Caco-2 (cell line): Measurements from ENCODE around the gene STRIP1. TPM values are rescaled to one million over a fixed set of nuclear protein-coding genes. Genes with fewer than 3 reads are reported as not detected.

ENCODE experiments used
- BruUV-seq: library from RNA; stranded (reverse); fragments of 400-500 nt; replicated peaks from 2 replicates; lab custom pipeline; 2021; lab: Mats Ljungman, UMichigan
- CTCF ChIA-PET: fragments of 300-600 bp; sonication (Branson Sonifier 250); formaldehyde crosslinking; loops from one replicate; lab custom pipeline; 2022; ENCODE audit warnings: antibody characterized with exemption; lab: Charles Lee
- POLR2A ChIA-PET: fragments of 300-600 bp; sonication (Branson Sonifier 250); formaldehyde crosslinking; loops from one replicate; lab custom pipeline; 2022; ENCODE audit warnings: antibody characterized with exemption; lab: Charles Lee
- DNase-seq, 2 experiments: peaks; one replicate each; pipeline versions ENCODE4 v3.0.0 to v3.0.0-alpha.2; 2020 to 2022
- H3K27me3 ChIP-seq: replicated peaks from 2 replicates; pipeline ENCODE4 v1.6.0; 2011; ENCODE audit warnings: low read length; ENCODE audit not compliant: control insufficient read depth, insufficient read depth
- H3K36me3 ChIP-seq: 2 replicates; pipeline ENCODE4 v1.5.1; 2011; ENCODE audit warnings: low read length; ENCODE audit not compliant: control insufficient read depth, insufficient read depth
- H3K4me1 ChIP-seq: fragments of 250-450 bp; sonication (Bioruptor Pico); 2 replicates; pipeline ENCODE4 v1.5.1; 2020; ENCODE audit warnings: mild to moderate bottlenecking
- H3K4me3 ChIP-seq: 2 replicates; pipeline ENCODE4 v1.5.1; 2011; ENCODE audit warnings: low read depth, mild to moderate bottlenecking, control low read depth, low read length
- H3K9me3 ChIP-seq: fragments of 250-450 bp; sonication (Bioruptor Pico); 2 replicates; pipeline ENCODE4 v1.5.1; 2020; ENCODE audit warnings: mild to moderate bottlenecking, moderate library complexity
- H3K27ac Mint-ChIP-seq: one replicate; pipeline ENCODE4 v1.8.0; 2022; ENCODE audit warnings: mixed read lengths; ENCODE audit not compliant: unreplicated experiment
- H3K27me3 Mint-ChIP-seq: one replicate; pipeline ENCODE4 v1.8.0; 2022; ENCODE audit warnings: mixed read lengths; ENCODE audit not compliant: insufficient read depth, unreplicated experiment
- H3K36me3 Mint-ChIP-seq: one replicate; pipeline ENCODE4 v1.8.0; 2022; ENCODE audit warnings: mild to moderate bottlenecking, mixed read lengths; ENCODE audit not compliant: insufficient read depth, unreplicated experiment
- H3K4me1 Mint-ChIP-seq: one replicate; pipeline ENCODE4 v1.8.0; 2022; ENCODE audit warnings: low read depth, mixed read lengths; ENCODE audit not compliant: unreplicated experiment
- H3K4me3 Mint-ChIP-seq: one replicate; pipeline ENCODE4 v1.8.0; 2022; ENCODE audit warnings: mild to moderate bottlenecking, moderate library complexity, mixed read lengths; ENCODE audit not compliant: unreplicated experiment
- H3K9me3 Mint-ChIP-seq: one replicate; pipeline ENCODE4 v1.8.0; 2022; ENCODE audit warnings: mixed read lengths; ENCODE audit not compliant: unreplicated experiment
- CTCF ChIP-seq, 2 experiments: fragments of 200-600 bp in 1 of 2; IDR thresholded peaks; 1 replicate in 1 of 2; 2 replicates in 1 of 2; pipeline versions ENCODE4 v1.5.1 to v1.8.0; 2011 to 2022; ENCODE audit warnings: antibody characterized with exemption in 1 of 2, control low read depth in 1 of 2, inconsistent platforms in 1 of 2, low read depth in 1 of 2, low read length in 1 of 2, mild to moderate bottlenecking in 1 of 2, moderate library complexity in 1 of 2; ENCODE audit not compliant: insufficient read depth in 1 of 2, severe bottlenecking in 1 of 2, unreplicated experiment in 1 of 2
- intact Hi-C: fragments of 100-400 bp; cut with micrococcal nuclease; formaldehyde crosslinking; loops from one replicate; pipeline ENCODE4 v1.10.0; 2022; ENCODE audit not compliant: unreplicated experiment
- total RNA-seq: library from RNA; stranded (reverse); gene quantifications from 2 replicates; pipeline ENCODE4 v1.2.3, GENCODE V29; 2022

Gene STRIP1
- total RNA-seq, 1 experiment from 2014 or later = 36.1 TPM

- Histone ChIP-seq H3K36me3 (no peaks in the 10 kb centered on the region), H3K4me3 (no peak overlapping the region), H3K4me1 (peaks cover 11% of the 10 kb centered on the region), H3K9me3 (no peaks in the 10 kb centered on the region), H3K27me3 (no peaks in the 10 kb centered on the region)
- H3K4me3 Mint-ChIP-seq = no peak overlapping the region
- intact Hi-C loops = loop anchor here (5.0 kb wide), 1 partner anchor 37 kb away; no protein-coding TSS in a partner anchor
- H3K27me3 Mint-ChIP-seq = peaks cover 6% of the 10 kb centered on the region
- no peak overlapping the region for H3K27ac Mint-ChIP-seq
- ChIA-PET CTCF (interaction anchor here (0.8 to 2.4 kb wide), 2 partner anchors 11 to 15 kb away, joined by 3 to 55 read pairs; no protein-coding TSS in a partner anchor), POLR2A (no interaction called here)
- peak in 1 of 2 experiments; percentile 18 for DNase-seq
- TF ChIP-seq CTCF (IDR thresholded peaks at IDR 0.05; ENCODE audit: insufficient read depth in 1 of 2, low read depth in 1 of 2, low read length in 1 of 2, severe bottlenecking in 1 of 2, unreplicated experiment in 1 of 2) = no peak
- H3K4me1 Mint-ChIP-seq = peaks cover 7% of the 10 kb centered on the region
- BruUV-seq = no TSS peak
- H3K9me3 Mint-ChIP-seq = no peaks in the 10 kb centered on the region
- H3K36me3 Mint-ChIP-seq = no peaks in the 10 kb centered on the region
These were observed 55.3 kb downstream of the STRIP1 start for GRCh38 chr1:110089561-110090275.

GRCh38 chr1:110091381-110091780, 57.0 kb downstream of the STRIP1 start:
- CTCF ChIA-PET = interaction anchor here (1.2 kb wide), 1 partner anchor 14 kb away, joined by 4 read pairs; no protein-coding TSS in a partner anchor
- peaks cover 11% of the 10 kb centered on the region for H3K4me1 ChIP-seq
- Mint-ChIP-seq H3K4me3 (no peak overlapping the region), H3K27ac (no peak overlapping the region), H3K4me1 (peaks cover 7% of the 10 kb centered on the region), H3K27me3 (peaks cover 4% of the 10 kb centered on the region), H3K9me3 (no peaks in the 10 kb centered on the region), H3K36me3 (no peaks in the 10 kb centered on the region)
- H3K36me3 ChIP-seq = no peaks in the 10 kb centered on the region
- H3K9me3 ChIP-seq = no peaks in the 10 kb centered on the region
- no peak overlapping the region for H3K4me3 ChIP-seq
- no peak for TF ChIP-seq CTCF (IDR thresholded peaks at IDR 0.05; ENCODE audit: insufficient read depth in 1 of 2, low read depth in 1 of 2, low read length in 1 of 2, severe bottlenecking in 1 of 2, unreplicated experiment in 1 of 2)
- intact Hi-C loops = no loop called here
- DNase-seq = no peak
- BruUV-seq = no TSS peak
- H3K27me3 ChIP-seq = no peaks in the 10 kb centered on the region
- POLR2A ChIA-PET = no interaction called here

GRCh38 chr1:110091791-110092190, 57.4 kb downstream of the STRIP1 start:
- no peak for TF ChIP-seq CTCF (IDR thresholded peaks at IDR 0.05; ENCODE audit: insufficient read depth in 1 of 2, low read depth in 1 of 2, low read length in 1 of 2, severe bottlenecking in 1 of 2, unreplicated experiment in 1 of 2)
- POLR2A ChIA-PET = no interaction called here
- no peaks in the 10 kb centered on the region for H3K27me3 ChIP-seq

More at GRCh38 chr1:110091791-110092190, 57.4 kb downstream of the STRIP1 start:
- H3K36me3 ChIP-seq = no peaks in the 10 kb centered on the region
- intact Hi-C loops = no loop called here
- peaks cover under 1% of the 10 kb centered on the region for H3K27me3 Mint-ChIP-seq
- peaks cover 11% of the 10 kb centered on the region for H3K4me1 ChIP-seq
- DNase-seq = no peak
- H3K4me3 Mint-ChIP-seq = no peak overlapping the region
- no peaks in the 10 kb centered on the region for H3K9me3 ChIP-seq
- H3K36me3 Mint-ChIP-seq = no peaks in the 10 kb centered on the region
- no peaks in the 10 kb centered on the region for H3K9me3 Mint-ChIP-seq
- CTCF ChIA-PET = interaction anchor here (1.2 kb wide), 1 partner anchor 13 kb away, joined by 4 read pairs; no protein-coding TSS in a partner anchor
- peaks cover 7% of the 10 kb centered on the region for H3K4me1 Mint-ChIP-seq
- H3K4me3 ChIP-seq = no peak overlapping the region
- no peak overlapping the region for H3K27ac Mint-ChIP-seq
- BruUV-seq = no TSS peak
